GM12801 (cell line): ENCODE data around the gene ZNF451.

Experiments used
- TF ChIP-seq, protein P1 (sequence below): IDR thresholded peaks from one replicate; pipeline ENCODE4 v1.5.1; 2011; ENCODE audit warnings: control low read depth; ENCODE audit not compliant: insufficient read length; ENCODE audit errors: extremely low read depth

The ZNF451 gene

DNA sequence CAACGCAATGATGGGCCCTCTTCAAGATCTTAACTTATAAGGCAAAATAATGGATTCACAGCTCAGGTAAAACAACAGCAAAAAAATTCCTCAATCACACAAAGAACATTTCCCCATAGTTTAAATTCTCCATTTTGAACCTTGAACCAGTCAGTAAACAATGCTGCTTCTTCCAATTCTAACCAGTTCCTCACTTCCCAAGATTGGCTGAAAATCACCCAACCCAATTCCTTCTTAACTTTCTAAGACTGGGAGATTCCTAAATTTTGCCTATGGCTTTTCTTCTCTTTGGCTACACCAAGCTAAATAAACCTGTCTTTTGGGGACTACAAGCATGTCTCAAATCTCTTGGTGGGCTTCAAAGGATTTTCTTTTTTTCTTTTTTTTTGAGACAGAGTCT, 3.1 kb upstream of the ZNF451 start:
- TF ChIP-seq, protein P1, sequence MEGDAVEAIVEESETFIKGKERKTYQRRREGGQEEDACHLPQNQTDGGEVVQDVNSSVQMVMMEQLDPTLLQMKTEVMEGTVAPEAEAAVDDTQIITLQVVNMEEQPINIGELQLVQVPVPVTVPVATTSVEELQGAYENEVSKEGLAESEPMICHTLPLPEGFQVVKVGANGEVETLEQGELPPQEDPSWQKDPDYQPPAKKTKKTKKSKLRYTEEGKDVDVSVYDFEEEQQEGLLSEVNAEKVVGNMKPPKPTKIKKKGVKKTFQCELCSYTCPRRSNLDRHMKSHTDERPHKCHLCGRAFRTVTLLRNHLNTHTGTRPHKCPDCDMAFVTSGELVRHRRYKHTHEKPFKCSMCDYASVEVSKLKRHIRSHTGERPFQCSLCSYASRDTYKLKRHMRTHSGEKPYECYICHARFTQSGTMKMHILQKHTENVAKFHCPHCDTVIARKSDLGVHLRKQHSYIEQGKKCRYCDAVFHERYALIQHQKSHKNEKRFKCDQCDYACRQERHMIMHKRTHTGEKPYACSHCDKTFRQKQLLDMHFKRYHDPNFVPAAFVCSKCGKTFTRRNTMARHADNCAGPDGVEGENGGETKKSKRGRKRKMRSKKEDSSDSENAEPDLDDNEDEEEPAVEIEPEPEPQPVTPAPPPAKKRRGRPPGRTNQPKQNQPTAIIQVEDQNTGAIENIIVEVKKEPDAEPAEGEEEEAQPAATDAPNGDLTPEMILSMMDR, result no peak

DNA sequence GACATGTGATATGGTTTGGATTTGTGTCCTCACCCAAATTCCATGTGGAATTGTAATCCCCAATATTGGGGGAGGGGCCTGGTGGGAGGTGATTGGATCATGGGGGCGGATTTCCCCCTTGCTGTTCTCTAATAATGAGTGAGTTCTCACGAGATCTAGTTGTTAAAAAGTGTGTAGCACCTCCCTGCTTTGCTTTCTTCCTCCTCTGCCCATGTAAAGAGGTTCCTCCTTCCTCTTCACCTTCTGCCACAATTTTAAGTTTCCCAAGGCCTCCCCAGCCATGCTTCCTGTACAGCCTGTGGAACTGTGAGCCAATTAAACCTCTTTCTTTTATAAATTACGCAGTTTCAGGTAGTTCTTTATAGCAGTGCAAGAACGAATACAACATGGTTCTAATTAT, 2.1 kb upstream of the ZNF451 start:
- TF ChIP-seq, protein P1, result no peak

DNA sequence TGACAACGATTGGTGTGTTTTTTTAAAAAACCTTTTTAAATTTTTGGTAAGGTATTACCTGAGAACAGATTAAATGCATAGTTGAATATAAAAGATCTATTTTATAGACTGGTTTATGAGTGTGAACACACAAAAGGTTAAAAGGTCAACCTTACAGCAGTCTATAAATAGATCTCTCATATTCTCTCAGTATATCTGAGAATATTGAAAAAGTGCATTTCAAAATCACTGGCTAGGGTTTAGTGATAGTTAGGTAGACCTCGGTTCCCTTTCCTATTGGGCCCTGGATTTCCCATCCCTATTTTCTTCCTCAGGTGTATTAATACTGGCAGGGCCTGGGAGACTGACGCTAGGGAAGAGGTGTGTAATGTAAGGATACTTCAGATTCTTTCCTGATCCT, 723 bp upstream of the ZNF451 start:
- TF ChIP-seq, protein P1, result no peak

DNA sequence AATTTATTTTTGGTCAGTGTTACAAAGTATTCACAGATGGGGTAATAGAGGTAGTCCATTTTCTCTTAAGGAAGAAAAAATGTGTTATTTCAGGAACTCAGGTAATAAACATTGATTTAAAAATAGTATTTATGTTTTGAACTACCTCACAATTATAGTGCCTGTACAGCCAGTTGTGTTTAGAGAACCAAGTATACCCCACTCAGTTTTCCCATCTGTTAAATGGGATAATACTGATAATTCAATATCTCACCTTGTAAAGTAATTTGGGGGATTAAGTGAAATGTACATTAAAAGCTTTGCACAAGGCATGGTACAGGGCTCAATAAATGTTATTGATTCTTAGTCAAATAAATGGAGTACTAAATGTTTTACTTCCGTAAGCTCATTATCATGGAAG, 4.7 kb downstream of the ZNF451 start:
- TF ChIP-seq, protein P1, result no peak

DNA sequence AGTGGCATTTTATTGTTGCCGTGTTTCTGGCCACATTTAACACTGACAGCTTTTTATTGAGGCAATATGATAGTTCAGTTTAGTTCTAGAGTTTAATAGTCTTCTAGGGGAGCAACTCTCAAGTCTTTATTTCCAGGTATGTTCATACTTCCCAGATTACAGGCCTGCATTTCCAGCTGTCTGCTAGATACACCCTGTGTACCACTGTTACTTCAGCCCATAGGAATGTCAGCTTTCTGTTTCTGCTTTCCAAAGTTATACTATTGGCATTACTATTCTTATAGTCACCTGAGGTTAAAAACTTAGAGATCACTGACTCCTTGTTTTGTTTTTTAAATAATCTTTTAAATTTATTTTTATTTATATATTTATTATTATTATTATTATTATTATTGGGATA, 7.6 kb downstream of the ZNF451 start:
- TF ChIP-seq, protein P1, result no peak

DNA sequence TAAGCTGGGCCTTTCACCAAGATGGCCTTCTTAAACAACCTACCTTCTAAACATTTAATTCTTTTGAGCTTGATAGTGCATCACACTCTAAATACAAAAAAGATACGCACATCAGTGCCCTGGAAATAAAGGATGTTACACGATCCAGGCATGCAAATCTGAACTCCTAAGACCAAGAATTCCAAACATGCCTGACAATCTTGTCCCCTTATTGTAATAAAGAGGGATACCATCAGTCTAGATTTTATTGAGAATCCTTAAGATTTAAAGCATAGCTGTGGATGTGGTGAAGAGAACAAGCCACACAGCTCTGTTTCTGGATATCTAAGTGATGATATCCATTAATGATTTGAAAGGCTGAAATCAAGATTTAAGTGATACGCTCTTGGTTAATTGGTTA, 13.0 kb downstream of the ZNF451 start:
- TF ChIP-seq, protein P1, result no peak

DNA sequence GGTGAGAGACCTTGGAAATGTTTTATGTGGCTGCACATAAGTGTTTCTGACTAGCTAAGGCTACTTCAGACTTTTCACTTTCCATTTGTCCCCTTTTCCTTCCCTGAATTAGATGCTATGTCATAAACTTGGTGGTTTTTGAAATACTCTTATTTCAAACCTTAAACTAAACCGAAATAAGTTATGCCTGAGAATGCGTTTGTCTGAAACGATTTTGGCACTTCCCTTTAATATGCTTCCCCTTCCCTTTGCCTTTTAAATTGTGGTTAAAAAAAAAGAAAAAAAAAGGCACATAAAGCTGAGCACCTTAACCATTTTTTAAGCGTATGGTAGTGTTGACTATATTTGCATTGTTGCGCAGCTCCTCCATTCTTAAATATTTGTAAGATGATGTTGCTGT, 14.3 kb downstream of the ZNF451 start:
- TF ChIP-seq, protein P1, result no peak

DNA sequence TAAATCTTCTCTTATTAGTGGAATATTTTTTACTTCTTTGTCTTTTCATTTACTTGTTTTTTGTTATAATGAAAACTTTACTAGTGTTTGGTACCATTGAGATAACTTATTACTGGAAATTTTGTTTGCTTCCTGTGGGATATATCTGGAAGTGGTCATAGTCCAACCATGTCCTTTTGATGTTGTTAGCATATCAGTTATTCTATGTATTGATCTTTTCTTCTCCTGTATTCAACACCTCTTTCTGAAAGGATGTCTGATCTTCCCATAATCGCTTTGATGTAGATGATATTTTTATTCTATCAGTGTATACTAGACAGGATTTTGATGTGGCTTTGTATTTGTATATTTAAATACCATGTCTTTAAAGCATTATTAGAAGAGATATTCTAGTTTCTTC, 17.0 kb downstream of the ZNF451 start:
- TF ChIP-seq, protein P1, result no peak
